ENCODE measurements around the gene STPG4.

GRCh38 chr2:47177043-47177565, 22.0 kb upstream of the STPG4 start:
- no peak for TF ChIP-seq CTCF (IDR thresholded peaks at IDR 0.05; ENCODE audit: low read length)
- no peak for TF ChIP-seq EZH2phosphoT487 (IDR thresholded peaks at IDR 0.05; ENCODE audit: low read length)
- TF ChIP-seq EZH2 (optimal IDR thresholded peaks at IDR 0.05; ENCODE audit: low read depth, low read length), result no peak

All from MM.1S (cell line).